ENCODE results near the gene GALNT9.

GALNT9 gene

DNA sequence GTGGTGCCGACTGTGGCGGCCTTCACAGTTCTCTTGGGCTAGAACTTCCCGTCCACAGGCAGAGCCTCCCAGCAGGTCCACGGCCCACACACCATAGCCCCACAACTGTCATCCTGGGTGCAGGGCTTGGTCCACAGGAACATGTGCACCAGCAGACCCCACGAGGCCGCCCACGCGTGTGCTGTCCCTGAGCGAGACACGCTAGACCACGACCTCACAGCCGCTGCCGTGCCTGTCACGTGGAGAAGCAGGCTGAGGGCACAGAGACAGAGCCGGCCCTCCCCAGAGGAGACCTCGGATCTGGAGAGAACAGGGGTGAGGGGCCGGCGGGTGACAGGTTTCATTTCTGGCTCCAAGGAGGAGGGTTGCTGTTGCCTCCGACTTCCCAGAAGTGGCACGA is 8.9 kb upstream of the GALNT9 start:
- TF ChIP-seq FOXM1 (IDR thresholded peaks at IDR 0.05; ENCODE audit: borderline replicate concordance): no peak
- TF ChIP-seq HDGF (IDR thresholded peaks at IDR 0.05; ENCODE audit: borderline replicate concordance): no peak
- TF ChIP-seq SP1 (IDR thresholded peaks at IDR 0.05): no peak
- ChIA-PET POLR2A (no interaction called here), CTCF (no interaction called here)
- DNase-seq (ENCODE audit: extremely low spot score): no peak

GRCh38 chr12:132337557-132337956 is 8.2 kb upstream of the GALNT9 start:
- ChIA-PET POLR2A (no interaction called here), CTCF (no interaction called here)
- TF ChIP-seq ELF4 (IDR thresholded peaks at IDR 0.05): no peak
- DNase-seq (ENCODE audit: extremely low spot score): no peak

DNA sequence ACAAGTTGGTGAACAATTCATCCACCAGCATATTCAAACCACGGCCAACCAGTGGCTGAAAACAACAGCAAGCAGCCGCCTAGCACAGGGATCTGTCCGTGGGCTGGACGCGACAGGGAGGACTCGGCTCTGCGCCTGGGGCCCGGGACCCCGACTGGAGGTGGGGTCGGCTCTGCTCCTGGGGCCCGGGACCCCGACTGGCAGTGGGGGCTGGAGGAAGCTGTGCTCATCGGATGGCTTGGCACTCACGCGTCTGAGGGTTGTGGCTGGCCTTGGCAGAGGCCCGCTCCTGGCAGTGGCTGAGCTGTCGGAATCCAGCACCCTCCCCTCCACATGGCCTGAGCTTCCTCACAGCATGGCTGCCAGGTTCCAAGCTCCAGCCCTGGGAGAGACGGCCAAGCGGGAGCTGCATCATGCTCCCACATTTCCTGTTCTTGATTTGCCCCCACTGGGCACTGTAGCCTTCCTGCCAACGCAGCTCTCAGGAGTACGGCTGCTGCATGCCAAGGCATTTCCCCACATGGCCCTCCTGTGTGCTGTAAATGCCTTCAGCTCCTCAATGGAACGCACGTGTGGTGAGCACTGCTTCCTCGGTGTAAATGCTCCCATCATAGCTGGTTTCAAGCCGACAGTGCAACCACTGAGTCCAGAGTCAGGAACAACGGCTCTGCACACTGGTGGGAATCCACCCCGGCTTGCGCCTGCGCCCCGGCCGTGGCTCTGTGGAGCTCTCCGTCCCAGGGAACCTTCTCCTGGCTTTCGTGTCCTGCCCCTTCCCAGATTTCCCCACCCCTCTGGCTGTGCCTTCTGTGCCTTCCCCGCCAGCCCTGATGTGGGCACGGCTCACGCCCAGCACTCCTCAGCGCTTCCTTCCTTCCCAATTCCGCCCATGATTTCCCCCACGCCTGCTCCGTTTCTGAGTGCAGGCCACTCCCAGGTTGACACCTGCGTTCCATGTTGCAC is 7.3 kb upstream of the GALNT9 start:
- TF ChIP-seq ZNF384 (IDR thresholded peaks at IDR 0.05) (no peak), L3MBTL2 (conservative IDR thresholded peaks at IDR 0.05) (no peak), TARDBP (IDR thresholded peaks at IDR 0.05) (no peak), HDGF (IDR thresholded peaks at IDR 0.05; ENCODE audit: borderline replicate concordance) (no peak), FOXK2 (IDR thresholded peaks at IDR 0.05) (no peak), ELF4 (IDR thresholded peaks at IDR 0.05) (no peak), NFRKB (IDR thresholded peaks at IDR 0.05) (no peak), SP1 (IDR thresholded peaks at IDR 0.05) (no peak), LEF1 (IDR thresholded peaks at IDR 0.05; ENCODE audit: borderline replicate concordance) (no peak), PKNOX1 (IDR thresholded peaks at IDR 0.05) (no peak), ARNT (IDR thresholded peaks at IDR 0.05) (no peak), CTBP1 (IDR thresholded peaks at IDR 0.05; ENCODE audit: borderline replicate concordance) (no peak), FOXA1 (IDR thresholded peaks at IDR 0.05) (no peak), BHLHE40 (IDR thresholded peaks at IDR 0.05; ENCODE audit: borderline replicate concordance) (no peak), SUZ12 (IDR thresholded peaks at IDR 0.05) (no peak), FOXM1 (IDR thresholded peaks at IDR 0.05; ENCODE audit: borderline replicate concordance) (no peak)
- ChIA-PET POLR2A (no interaction called here), CTCF (no interaction called here)
- no peak for DNase-seq (ENCODE audit: extremely low spot score)

DNA sequence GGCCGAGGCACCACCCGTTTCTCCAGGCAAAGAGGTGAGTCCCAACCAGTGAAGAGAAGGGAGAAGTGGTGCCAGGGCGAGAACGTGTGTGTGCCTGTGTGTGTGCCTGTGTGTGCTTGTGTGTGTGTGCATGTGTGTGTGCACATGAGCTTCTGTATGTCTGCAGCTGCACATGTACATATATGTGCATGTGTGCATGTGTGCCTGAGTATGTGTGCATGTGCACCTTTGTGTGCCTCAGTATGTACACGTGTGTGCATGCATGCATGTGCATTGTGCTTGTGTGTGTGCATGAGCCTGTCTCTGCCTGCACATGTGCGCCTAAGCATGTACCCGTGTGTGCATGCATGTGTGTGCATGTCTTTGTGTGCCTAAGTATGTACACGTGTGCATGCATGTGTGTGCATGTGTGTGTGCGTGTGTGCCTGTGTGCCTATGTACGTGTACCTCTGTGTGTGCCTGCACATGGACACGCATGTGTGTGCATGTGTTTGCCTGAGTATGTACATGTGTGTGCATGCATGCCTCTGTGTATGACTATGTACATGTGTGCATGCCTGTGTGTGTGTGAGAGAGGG is 5.9 kb upstream of the GALNT9 start:
- TF ChIP-seq NFRKB (IDR thresholded peaks at IDR 0.05) (no peak), FOXK2 (IDR thresholded peaks at IDR 0.05) (no peak), PKNOX1 (IDR thresholded peaks at IDR 0.05) (no peak), SP1 (IDR thresholded peaks at IDR 0.05) (no peak), FOXM1 (IDR thresholded peaks at IDR 0.05; ENCODE audit: borderline replicate concordance) (no peak), TARDBP (IDR thresholded peaks at IDR 0.05) (no peak), BHLHE40 (IDR thresholded peaks at IDR 0.05; ENCODE audit: borderline replicate concordance) (no peak), LEF1 (IDR thresholded peaks at IDR 0.05; ENCODE audit: borderline replicate concordance) (no peak), CTBP1 (IDR thresholded peaks at IDR 0.05; ENCODE audit: borderline replicate concordance) (no peak), HDGF (IDR thresholded peaks at IDR 0.05; ENCODE audit: borderline replicate concordance) (no peak)
- CTCF ChIA-PET: no interaction called here
- no peak for DNase-seq (ENCODE audit: extremely low spot score)
- POLR2A ChIA-PET: no interaction called here

GRCh38 chr12:132333766-132334165 is 4.4 kb upstream of the GALNT9 start:
- TF ChIP-seq FOXK2 (IDR thresholded peaks at IDR 0.05) (no peak), NFRKB (IDR thresholded peaks at IDR 0.05) (no peak), ARNT (IDR thresholded peaks at IDR 0.05) (no peak), BHLHE40 (IDR thresholded peaks at IDR 0.05; ENCODE audit: borderline replicate concordance) (no peak), ELF4 (IDR thresholded peaks at IDR 0.05) (no peak), ZNF384 (IDR thresholded peaks at IDR 0.05) (no peak), L3MBTL2 (conservative IDR thresholded peaks at IDR 0.05) (no peak), HDGF (IDR thresholded peaks at IDR 0.05; ENCODE audit: borderline replicate concordance) (no peak), FOXA1 (IDR thresholded peaks at IDR 0.05) (no peak), PKNOX1 (IDR thresholded peaks at IDR 0.05) (no peak), TARDBP (IDR thresholded peaks at IDR 0.05) (no peak), SUZ12 (IDR thresholded peaks at IDR 0.05) (no peak), FOXM1 (IDR thresholded peaks at IDR 0.05; ENCODE audit: borderline replicate concordance) (no peak)
- POLR2A ChIA-PET: no interaction called here
- CTCF ChIA-PET: no interaction called here
- no peak for DNase-seq (ENCODE audit: extremely low spot score)

DNA sequence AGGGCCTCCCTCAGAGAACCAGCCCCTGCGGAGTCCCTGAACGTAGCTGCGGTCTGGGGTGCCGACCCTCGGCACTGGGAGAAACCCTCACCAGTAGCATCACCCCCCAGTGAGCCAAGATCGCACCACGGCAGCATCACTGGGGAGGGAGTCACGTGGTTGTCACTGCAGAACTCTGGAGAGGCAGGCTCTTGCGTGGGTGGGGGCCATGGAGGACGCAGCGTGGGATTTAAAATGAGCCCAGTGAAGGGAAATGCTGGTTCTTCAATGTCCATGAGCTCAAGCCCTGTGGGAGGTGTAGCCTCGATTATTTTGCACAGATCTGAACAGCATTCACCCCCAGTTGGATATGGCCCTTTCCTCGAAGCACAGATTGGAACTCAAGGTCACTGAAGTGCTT is 3.9 kb upstream of the GALNT9 start:
- CTCF ChIA-PET: no interaction called here
- TF ChIP-seq TARDBP (IDR thresholded peaks at IDR 0.05): no peak
- TF ChIP-seq ARNT (IDR thresholded peaks at IDR 0.05): no peak
- no peak for TF ChIP-seq L3MBTL2 (conservative IDR thresholded peaks at IDR 0.05)
- no peak for TF ChIP-seq FOXK2 (IDR thresholded peaks at IDR 0.05)
- no peak for TF ChIP-seq ZNF384 (IDR thresholded peaks at IDR 0.05)
- TF ChIP-seq SUZ12 (IDR thresholded peaks at IDR 0.05): no peak
- TF ChIP-seq SP1 (IDR thresholded peaks at IDR 0.05): no peak
- no peak for TF ChIP-seq CTBP1 (IDR thresholded peaks at IDR 0.05; ENCODE audit: borderline replicate concordance)
- no peak for TF ChIP-seq PKNOX1 (IDR thresholded peaks at IDR 0.05)
- no peak for TF ChIP-seq HDGF (IDR thresholded peaks at IDR 0.05; ENCODE audit: borderline replicate concordance)
- TF ChIP-seq ELF4 (IDR thresholded peaks at IDR 0.05): no peak
- TF ChIP-seq BHLHE40 (IDR thresholded peaks at IDR 0.05; ENCODE audit: borderline replicate concordance): no peak
- no peak for TF ChIP-seq FOXA1 (IDR thresholded peaks at IDR 0.05)
- no peak for TF ChIP-seq LEF1 (IDR thresholded peaks at IDR 0.05; ENCODE audit: borderline replicate concordance)
- TF ChIP-seq FOXM1 (IDR thresholded peaks at IDR 0.05; ENCODE audit: borderline replicate concordance): no peak
- no peak for TF ChIP-seq NFRKB (IDR thresholded peaks at IDR 0.05)
- DNase-seq (ENCODE audit: extremely low spot score): no peak
- POLR2A ChIA-PET: no interaction called here

Data from HEK293T (cell line).